H1 (cell line): ENCODE data around the gene VAV2. TPM values are rescaled to one million over a fixed set of nuclear protein-coding genes. Genes with fewer than 3 reads are reported as not detected.

Source experiments
- BACH1 ChIP-seq: IDR thresholded peaks from 2 replicates; pipeline ENCODE4 v1.6.1; 2012; ENCODE audit warnings: low read length, improper control_type of control experiment
- FOSL1 ChIP-seq: IDR thresholded peaks from 2 replicates; pipeline ENCODE4 v1.6.1; 2011; ENCODE audit warnings: mild to moderate bottlenecking, low read depth, low read length, moderate library complexity; ENCODE audit not compliant: insufficient read depth
- GTF2F1 ChIP-seq: IDR thresholded peaks from 2 replicates; pipeline ENCODE4 v1.6.1; 2012; ENCODE audit warnings: low read depth, low read length, improper control_type of control experiment, borderline replicate concordance
- POU5F1 ChIP-seq: IDR thresholded peaks from 2 replicates; pipeline ENCODE4 v1.6.1; 2011; ENCODE audit warnings: low read depth, mild to moderate bottlenecking, low read length, moderate library complexity
- SRF ChIP-seq: IDR thresholded peaks from 2 replicates; pipeline ENCODE4 v1.6.1; 2011; ENCODE audit warnings: mild to moderate bottlenecking, low read depth, low read length, moderate library complexity
- polyA plus RNA-seq, 7 experiments: library from polyadenylated mRNA; depleted of rRNA in 3 of 7; stranded (reverse) in 5 of 7; unstranded in 2 of 7; fragments of >200 nt in 5 of 7; fragments of 200-250 nt in 2 of 7; gene quantifications; 1 replicate in 5 of 7; 2 replicates in 1 of 7; 4 replicates in 1 of 7; pipeline versions ENCODE4 v1.2.1 to v1.2.3, GENCODE V29; 2011 to 2013; ENCODE audit warnings: missing spikeins in 2 of 7, mixed read lengths in 2 of 7
- total RNA-seq: library from RNA; stranded (reverse); fragmentation: NEBNext Ultra II Directional; extraction: Animal tissue kit (Norgen Biotek cat#: 25700); gene quantifications from 2 replicates; pipeline ENCODE4 v1.2.1, GENCODE V29; 2021
- TF ChIP-seq, protein P1 (sequence below): IDR thresholded peaks from 2 replicates; pipeline ENCODE4 v1.6.1; 2012; ENCODE audit warnings: low read length, inconsistent platforms
- TF ChIP-seq, protein P2 (sequence below): IDR thresholded peaks from 2 replicates; pipeline ENCODE4 v1.6.1; 2012; ENCODE audit warnings: inconsistent platforms

The VAV2 gene
- total and polyA plus RNA-seq, 2 of the 8 experiments (the other 6 are each of a cell fraction or from before 2014, with no cell fraction given), result 13.6 to 37.6 TPM

DNA sequence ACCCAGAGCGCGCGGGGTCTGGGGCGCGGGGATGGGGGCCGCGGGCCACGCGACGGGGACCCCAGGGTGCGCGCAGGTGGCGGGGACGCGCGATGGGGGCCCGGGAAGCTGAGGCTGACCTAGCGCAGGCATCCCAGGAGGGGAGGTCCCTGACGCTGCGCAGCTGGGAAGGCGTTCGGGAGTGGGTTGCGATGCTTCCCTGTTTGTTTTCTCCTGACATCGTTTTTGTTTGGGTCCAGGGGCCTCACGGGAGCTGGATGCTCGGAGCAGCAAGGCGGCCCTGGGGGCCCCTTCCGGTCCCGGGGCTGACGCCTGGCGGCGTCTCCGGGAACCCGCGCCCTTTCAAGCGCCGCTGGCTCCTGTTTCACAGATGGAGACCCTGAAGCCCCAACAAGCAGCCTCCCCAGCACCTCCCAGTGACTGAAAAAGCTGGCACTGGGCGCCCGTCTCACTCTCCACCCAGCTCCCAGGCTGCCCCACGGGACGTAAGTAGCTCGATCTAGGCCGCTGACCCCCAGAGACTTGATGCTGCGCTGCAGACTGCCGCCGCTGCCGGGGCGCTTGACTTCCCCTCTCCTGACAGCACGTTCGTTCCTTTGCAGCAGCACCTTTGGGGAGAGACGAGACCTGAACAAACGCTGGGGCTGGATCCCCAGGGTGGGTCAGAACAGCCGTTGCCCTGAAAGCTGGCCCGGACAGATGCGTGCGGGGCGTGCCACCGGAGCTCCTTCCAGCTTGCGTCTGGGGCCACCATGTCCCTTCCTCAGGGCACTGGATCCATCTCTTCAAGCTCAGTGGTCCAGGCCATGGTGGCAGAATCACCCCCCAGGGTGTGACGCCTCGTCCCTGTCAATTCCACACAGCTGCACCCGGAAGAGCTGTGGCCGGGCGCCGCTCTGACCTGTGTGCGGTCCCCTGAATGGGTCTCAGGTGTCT is 33.8 kb upstream of the VAV2 start (continued):
- TF ChIP-seq, protein P1, sequence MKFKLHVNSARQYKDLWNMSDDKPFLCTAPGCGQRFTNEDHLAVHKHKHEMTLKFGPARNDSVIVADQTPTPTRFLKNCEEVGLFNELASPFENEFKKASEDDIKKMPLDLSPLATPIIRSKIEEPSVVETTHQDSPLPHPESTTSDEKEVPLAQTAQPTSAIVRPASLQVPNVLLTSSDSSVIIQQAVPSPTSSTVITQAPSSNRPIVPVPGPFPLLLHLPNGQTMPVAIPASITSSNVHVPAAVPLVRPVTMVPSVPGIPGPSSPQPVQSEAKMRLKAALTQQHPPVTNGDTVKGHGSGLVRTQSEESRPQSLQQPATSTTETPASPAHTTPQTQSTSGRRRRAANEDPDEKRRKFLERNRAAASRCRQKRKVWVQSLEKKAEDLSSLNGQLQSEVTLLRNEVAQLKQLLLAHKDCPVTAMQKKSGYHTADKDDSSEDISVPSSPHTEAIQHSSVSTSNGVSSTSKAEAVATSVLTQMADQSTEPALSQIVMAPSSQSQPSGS, result no peak
- TF ChIP-seq BACH1 (no peak), POU5F1 (no peak), FOSL1 (no peak), GTF2F1 (no peak), SRF (no peak)
- TF ChIP-seq, protein P2, sequence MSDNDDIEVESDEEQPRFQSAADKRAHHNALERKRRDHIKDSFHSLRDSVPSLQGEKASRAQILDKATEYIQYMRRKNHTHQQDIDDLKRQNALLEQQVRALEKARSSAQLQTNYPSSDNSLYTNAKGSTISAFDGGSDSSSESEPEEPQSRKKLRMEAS, result no peak
